EH (cell line): ENCODE data around the gene IL32.
"Not testable (repeated sequence)": the region's sequence is repeated elsewhere in the genome, so short reads cannot be mapped to it uniquely, and the experiment has no call there.

Source experiments
- DNase-seq: peaks from one replicate; pipeline ENCODE4 v3.0.0-alpha.2; 2015; ENCODE audit warnings: low read depth

The IL32 gene

DNA sequence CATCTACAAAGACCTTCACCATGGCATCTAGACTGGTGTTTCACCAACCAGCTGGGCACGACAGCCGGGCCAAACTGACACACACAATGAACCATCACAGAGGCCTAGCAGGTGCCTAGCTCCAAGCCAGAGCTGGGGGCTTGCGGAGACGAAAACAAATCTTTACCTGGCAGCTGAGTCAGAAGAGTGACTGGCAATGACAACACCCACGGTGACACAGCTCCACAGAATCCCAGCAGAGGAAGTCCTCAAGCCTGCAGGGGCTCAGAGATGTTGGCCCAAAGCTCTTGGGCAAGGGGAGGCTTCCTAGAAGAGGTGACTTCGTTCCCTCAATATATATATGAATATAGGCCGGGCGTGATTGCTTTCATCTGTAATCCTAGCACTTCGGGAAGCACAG is 13.9 kb upstream of the IL32 start:
- no peak for DNase-seq

DNA sequence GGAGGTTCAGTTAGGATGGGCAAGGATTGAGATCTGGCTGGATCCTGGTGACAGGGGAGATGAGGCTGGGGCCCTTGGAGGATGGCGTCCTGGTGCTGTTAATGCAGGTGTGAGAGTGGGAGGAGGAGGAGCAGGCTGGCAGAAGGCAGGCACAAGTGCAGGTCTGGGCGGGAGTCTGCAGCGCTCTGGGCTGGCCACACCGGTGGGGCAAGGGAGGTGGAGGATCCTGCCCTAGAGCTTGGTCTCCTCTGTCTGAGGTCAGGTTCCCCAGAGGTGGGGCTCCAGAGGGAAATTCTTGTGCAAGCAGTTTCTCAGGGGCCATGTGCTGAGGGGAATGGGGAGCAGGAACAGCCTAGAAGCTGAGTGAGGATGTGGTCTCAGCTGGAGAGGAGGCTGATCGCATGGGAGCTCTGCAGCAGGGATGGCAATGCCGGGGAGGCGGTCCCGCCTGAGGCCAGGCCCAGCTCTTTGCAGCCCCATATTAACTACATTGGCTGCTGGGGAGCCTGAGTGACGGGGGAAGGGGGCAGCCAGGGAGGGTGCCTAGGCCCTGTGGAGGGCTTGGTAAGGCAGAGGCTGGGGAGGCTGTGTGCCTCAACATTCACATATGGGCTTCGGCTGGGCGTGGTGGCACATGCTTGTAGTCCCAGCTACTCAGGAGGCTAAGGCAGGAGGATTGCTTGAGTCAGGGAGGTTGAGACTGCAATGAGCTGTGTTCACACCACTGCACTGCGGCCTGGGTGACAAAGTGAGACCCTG is 12.7 kb upstream of the IL32 start:
- DNase-seq, result not testable (repeated sequence)

- not testable (repeated sequence) for DNase-seq
Observed at GRCh38 chr16:3053330-3053710, 12.1 kb upstream of the IL32 start.

- no peak for DNase-seq
Observed at GRCh38 chr16:3054965-3055733, 10.3 kb upstream of the IL32 start.

DNA sequence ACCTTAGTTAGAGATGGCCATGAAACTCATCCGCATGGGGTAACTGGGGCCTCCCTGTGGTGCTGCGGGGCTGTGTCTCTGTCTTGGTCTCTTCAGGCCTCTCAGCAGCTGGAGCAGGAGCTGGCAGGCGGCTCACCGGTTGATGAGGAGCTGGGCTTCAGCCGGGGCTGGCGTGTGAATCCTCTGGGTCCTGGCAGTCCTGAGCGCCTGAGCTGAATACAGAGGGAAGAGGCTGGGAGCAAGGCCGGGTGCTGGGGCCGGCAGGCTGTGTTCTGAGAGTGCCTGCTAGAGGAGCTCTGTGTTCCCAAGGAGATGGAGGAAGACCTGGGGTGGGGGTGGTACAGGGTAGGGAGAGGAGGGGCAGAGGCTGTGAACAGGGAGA is 9.7 kb upstream of the IL32 start:
- DNase-seq, result not testable (repeated sequence)

- DNase-seq, result no peak
Observed at GRCh38 chr16:3056336-3057180, 8.9 kb upstream of the IL32 start.

- no peak for DNase-seq
Observed at GRCh38 chr16:3057181-3058138, 8.0 kb upstream of the IL32 start.

DNA sequence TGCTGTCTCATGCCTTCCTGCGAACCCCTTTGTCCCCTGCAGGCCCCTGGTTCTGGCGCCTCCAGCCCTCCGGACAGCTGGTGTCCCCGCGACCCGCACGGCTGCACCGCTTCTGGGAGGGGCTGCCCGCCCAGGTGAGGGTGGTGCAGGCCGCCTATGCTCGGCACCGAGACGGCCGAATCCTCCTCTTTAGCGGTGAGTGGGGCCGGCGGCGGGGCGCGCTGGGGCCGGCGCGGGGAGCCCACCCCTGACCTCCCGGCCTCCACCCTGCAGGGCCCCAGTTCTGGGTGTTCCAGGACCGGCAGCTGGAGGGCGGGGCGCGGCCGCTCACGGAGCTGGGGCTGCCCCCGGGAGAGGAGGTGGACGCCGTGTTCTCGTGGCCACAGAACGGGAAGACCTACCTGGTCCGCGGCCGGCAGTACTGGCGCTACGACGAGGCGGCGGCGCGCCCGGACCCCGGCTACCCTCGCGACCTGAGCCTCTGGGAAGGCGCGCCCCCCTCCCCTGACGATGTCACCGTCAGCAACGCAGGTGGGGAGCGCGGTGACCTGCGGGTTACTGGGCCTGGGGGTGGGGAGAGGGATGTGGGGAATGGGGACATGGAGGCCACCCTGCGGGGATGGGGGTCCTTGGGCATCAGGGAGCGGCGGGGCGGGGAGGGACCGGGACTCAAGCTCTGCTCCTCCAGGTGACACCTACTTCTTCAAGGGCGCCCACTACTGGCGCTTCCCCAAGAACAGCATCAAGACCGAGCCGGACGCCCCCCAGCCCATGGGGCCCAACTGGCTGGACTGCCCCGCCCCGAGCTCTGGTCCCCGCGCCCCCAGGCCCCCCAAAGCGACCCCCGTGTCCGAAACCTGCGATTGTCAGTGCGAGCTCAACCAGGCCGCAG is 7.1 kb upstream of the IL32 start:
- peak; percentile 40 for DNase-seq

GRCh38 chr16:3059041-3059722 is 6.3 kb upstream of the IL32 start:
- peak; percentile 94 for DNase-seq

GRCh38 chr16:3059723-3060242 is 5.7 kb upstream of the IL32 start:
- no peak for DNase-seq

GRCh38 chr16:3060339-3061127 is 4.9 kb upstream of the IL32 start:
- DNase-seq, result peak; percentile 14

DNA sequence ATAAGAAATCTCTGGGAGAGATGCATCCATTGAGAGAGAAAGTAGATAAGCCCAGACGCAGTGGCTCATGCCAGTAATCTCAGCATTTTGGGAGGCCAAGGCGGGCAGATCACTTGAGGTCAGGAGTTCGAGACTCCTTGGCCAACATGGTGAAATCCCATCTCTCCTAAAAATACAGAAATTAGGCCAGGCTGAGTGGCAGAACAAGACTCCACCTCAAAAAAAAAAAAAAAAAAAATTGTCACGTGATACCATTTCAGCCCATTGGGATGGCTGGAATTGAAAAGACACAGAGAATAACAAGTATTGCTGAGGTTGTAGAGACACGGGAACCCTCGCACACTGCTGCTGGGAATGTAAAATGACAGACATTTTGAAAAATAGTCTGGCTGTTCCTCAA is 2.9 kb upstream of the IL32 start:
- no peak for DNase-seq

- DNase-seq, result no peak
Observed at GRCh38 chr16:3063625-3064386, 1.6 kb upstream of the IL32 start.

- DNase-seq, result no peak
Observed at GRCh38 chr16:3065742-3066439, 451 bp downstream of the IL32 start.

- no peak for DNase-seq
Observed at GRCh38 chr16:3066440-3066748, 954 bp downstream of the IL32 start.

DNA sequence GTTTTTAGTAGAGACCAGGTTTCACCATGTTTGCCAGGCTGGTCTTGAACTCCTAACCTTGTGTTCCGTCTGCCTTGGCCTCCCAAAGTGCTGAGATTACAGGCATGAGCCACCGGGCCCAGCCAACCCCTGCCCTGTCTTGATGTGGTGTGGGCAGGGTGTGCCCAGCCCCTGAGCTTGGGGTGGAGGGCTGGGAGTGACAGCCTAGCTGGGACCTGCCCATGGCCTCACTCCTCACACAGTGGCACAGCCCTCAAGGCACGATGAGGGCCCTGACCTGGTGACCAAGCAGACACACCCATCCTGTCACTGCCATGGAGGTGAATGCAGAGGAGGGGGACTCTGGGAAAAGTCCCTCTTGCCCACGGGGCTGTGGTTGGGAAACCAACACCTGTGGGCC is 3.0 kb downstream of the IL32 start:
- no peak for DNase-seq

GRCh38 chr16:3069146-3069545 is 3.7 kb downstream of the IL32 start:
- not testable (repeated sequence) for DNase-seq
